GM12874 (cell line): Measurements from ENCODE around the gene CPNE4.

ENCODE experiments used
- TF ChIP-seq, protein P1 (sequence below): IDR thresholded peaks from 2 replicates; pipeline ENCODE4 v1.5.1; 2011; ENCODE audit warnings: low read depth, mild to moderate bottlenecking, control low read depth, low read length, moderate library complexity; ENCODE audit not compliant: insufficient read depth

CPNE4 gene

DNA sequence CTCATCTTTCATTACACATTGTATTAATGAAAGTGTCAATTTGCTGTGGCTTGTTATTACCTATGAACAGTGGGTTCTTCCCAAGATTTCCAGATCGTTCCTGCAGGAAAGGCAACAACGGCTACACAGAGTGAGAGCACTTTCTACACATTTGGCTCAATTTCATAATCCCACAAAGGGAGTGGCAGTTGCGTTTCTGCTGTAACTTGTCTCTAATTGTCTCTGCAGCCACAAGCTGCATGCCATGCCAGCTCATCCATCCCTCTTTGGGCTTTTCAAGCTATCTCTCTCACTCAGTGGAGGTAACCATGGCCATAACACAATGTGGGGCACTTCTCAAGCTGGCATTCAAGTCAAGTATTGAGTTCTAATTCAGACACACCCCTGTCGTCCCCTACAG, 27.7 kb upstream of the CPNE4 start:
- TF ChIP-seq, protein P1, sequence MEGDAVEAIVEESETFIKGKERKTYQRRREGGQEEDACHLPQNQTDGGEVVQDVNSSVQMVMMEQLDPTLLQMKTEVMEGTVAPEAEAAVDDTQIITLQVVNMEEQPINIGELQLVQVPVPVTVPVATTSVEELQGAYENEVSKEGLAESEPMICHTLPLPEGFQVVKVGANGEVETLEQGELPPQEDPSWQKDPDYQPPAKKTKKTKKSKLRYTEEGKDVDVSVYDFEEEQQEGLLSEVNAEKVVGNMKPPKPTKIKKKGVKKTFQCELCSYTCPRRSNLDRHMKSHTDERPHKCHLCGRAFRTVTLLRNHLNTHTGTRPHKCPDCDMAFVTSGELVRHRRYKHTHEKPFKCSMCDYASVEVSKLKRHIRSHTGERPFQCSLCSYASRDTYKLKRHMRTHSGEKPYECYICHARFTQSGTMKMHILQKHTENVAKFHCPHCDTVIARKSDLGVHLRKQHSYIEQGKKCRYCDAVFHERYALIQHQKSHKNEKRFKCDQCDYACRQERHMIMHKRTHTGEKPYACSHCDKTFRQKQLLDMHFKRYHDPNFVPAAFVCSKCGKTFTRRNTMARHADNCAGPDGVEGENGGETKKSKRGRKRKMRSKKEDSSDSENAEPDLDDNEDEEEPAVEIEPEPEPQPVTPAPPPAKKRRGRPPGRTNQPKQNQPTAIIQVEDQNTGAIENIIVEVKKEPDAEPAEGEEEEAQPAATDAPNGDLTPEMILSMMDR: no peak

DNA sequence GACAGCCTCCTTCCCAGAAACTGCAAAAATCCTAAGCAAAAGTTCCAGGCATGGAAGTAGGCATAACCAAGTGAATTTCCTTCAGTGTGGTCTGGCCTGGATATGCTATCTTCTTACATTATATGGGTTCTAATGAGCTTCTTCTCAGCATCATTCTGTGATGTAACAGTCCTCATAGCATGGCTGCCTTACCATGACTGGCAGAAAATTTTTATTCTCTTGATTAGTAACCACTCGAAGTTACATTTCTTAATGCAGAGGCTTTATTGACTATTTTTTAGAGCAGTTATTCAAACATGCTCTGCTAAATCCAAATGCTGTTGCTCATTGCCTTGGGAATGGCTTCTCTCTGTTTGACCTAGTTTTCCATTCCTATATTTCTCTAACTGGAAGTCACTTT, 21.1 kb upstream of the CPNE4 start:
- TF ChIP-seq, protein P1: no peak

DNA sequence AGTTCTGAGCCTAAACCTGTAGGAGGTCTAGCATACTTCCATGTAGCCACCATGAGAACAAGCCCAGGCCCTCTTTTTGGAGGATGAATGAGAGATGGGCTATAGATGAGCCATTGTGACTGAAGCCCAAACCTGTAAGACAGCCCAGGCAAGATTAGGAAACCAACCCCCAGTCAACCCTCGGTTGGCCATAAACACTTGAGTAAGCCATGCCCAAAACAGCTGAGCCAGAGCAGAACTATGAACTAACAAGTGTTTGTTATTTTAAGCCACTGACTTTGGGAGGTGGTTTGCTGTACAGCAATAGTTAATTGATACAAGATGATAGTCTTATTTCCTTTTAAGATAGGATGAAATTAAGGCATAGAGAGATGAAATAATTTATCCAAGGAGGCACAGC, 12.4 kb upstream of the CPNE4 start:
- TF ChIP-seq, protein P1: no peak

DNA sequence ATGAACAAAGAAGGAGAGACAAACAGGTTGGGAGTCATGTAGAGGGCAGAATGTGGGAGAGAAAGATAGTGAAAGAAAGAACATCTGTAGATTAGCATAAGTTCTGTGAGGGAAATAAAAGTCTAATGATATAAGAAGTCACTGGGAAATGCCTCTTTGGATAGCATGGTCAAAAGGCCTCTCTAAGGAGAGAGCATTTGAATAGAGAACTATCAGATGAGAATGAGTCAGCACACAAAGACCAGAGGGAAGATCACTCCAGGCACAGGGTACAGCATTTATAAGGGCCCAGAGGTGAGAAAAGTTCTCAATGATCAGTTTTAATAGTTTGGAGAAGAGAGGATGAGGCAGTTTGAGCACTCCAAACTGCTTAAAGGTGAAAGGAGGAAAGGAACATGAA, 7.9 kb upstream of the CPNE4 start:
- TF ChIP-seq, protein P1: no peak

DNA sequence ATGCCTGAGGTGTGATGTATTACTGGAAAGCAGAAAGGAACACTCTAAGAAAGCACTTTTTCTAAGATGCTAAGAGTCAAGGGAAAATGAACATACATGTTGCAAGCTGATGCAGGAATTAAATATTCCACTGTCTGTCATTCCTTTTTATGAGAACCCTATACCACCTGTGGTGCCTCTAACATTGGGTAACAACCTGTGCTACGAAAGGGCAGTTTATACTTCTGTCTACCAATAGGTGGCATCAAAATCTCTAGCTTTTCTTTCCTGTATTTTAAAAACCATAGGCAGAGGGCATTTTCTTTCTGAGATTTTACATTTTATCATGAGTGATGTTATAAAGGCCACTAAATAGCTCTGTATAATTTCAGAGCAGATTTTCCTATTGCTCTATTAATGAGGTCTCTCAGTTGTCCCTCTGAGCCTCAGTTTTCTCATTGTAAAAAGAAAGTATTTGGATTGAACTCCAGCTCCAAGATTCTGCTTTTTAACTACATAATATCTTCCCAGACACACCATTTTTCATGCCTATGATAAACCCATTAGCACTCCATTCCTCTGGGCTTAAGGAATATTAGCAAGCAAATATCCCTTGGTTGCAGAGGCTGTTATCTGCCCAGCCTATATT, 3.5 kb upstream of the CPNE4 start:
- TF ChIP-seq, protein P1: peak; percentile 45

DNA sequence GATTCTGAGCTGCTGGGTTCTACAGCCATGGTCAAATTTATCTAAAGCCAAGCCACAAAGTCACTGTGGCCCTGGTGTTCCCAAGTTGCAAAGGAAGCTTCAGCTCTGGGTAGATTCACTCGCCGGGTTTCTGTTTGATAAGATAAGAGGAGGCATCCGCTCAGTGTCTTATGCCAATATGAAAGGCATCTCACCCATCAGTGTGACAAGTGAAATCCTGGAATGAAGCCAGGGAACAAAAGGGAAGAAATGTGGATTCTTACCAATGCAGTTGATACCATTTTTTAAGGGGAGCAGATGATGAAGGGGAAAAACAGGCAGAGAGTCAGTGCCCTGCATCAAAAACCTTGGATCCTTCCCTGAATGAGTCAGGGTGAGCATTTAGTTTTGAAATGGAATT, 2.8 kb upstream of the CPNE4 start:
- TF ChIP-seq, protein P1: no peak

DNA sequence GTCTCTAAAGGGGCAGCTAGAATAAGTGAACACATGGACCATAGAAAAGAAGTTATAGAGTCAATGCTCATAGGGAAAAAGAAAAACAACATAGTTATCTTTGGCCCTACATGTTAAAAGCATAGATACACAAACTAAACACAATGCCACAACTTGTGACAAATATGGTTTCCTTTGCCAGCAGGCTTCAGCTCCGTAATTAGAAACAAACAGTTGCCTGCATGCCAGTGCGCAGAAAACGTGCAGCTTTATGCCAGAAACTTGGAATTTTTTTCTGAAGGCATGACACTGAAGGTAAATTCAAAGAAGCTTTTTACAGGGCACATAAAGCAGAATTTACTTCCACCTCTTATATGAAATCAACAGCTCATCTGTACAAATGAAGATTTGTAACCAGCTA, 2.2 kb upstream of the CPNE4 start:
- TF ChIP-seq, protein P1: no peak

DNA sequence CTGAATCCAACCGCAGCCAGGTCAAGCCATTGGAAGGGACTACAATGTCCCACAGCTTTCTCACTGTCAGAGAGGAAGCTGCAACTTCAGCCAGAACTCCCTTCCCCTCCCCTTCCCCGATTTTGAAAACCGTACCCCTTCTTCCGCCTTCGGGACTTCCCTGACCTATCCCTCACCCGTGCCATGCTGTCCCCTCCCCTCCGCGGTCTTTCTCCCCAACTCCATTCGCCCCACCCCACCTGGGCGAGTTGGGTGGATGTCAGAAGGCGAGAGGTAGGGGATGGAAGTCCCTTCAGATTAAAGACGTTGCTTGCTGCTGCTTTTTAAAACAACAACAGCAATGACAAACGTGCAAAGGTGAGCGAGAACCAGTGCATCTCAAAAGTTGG, 723 bp downstream of the CPNE4 start:
- TF ChIP-seq, protein P1: no peak
